A673 (cell line): ENCODE data around the gene CCDC127.

ENCODE experiments used
- CTCF ChIP-seq: fragments of 300-800, 200-600 bp; sonication (generic); conservative IDR thresholded peaks from 2 replicates; pipeline ENCODE4 v1.5.1; 2017; ENCODE audit warnings: low read depth, mild to moderate bottlenecking, antibody characterized with exemption, low read length, moderate library complexity, mixed read lengths
- EZH2 ChIP-seq: fragments of 200-600 bp; sonication (generic); IDR thresholded peaks from 2 replicates; pipeline ENCODE4 v1.6.1; 2017; ENCODE audit warnings: borderline replicate concordance, low read depth, mild to moderate bottlenecking, mixed read lengths, antibody characterized with exemption, low read length; ENCODE audit not compliant: poor library complexity, severe bottlenecking

DNA sequence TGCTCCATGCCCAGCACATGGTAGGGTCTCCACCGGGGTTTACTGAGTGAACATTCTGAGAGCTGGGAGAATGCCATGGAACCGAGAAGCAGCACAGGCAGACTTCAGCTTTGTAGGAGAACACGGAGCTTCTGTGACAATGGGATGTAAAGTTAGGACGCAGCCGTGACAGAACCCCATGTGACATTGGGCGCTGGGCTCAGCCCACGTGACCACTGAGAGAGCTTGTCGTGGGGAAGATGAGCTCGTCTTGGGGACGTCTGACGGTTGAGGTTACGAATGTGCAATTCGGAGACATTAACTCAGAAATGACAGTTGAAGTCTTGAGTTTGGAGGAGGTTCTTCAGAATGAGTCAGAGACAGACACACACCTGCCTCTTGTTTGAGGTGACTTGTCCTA, 13.7 kb upstream of the CCDC127 start:
- TF ChIP-seq CTCF (no peak), EZH2 (no peak)
